ENCODE data around the gene MRPS14. TPM values are rescaled to one million over a fixed set of nuclear protein-coding genes. Genes with fewer than 3 reads are reported as not detected.

MRPS14 gene
- total RNA-seq, 1 donor from 2014 or later = 30.3 TPM

DNA sequence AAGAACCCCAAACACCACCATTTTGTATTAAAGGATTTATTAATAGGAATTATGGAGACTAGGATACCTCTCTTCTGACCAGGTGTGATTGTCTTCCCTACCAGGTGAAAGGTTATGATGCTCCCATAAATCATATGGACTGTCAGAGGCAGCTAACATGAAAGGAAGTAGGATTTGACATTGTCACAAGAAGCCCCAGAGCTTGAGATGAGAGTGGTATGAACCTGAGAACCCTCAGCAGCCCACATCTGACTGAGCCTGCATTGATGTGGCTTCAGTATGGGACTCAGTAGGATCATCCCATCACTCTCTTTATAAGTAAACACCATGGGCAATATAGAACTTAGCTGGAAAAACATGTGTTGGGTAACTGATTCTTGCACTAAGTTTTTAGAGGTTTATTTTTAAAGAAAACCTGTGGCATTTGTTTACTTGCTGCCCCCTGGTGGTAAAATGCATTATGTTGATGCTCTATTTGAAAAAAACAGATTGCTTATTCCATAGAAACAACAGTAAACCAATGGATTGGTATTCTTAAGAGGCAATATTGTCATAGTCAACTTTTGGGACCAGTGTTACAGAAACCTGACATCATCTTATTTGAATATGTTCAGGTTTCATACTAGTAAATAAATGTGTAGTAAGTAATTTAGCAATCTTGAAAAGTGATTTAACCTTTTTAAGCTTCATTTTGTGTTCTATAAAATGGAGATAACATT, 40.1 kb downstream of the MRPS14 start:
- no peak for DNase-seq

DNA sequence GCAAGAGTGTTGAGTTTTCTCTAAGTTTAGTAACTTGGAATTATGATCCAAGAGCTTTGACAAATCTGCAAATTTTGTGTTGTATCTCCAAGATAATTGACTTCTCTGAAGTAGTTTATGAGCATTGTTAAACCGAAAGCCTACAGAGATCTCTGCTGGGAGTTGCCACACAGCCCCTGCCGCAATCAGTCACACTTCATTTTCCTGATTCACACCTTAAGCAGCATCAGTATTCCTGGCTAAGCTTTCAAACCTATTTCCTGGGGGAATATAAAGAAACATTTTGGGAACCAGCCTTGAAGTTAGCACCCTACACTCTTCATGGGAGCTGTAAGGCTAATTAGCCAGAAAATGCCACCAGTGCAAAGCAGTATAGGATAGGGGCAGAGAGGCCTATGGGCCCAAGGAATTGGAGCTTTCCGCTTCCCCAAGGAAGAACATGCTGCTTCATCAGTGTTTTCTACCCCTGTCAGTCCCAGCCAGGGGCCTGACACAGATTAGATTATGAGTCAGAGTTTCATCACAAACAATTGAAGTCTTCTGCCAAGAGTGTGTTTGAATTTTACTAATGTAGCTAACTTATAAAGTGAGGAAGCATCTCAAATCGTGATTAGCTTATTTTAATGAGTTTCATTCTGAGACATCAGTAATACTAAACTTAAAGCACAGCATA, 46.7 kb downstream of the MRPS14 start:
- DNase-seq = no peak

DNA sequence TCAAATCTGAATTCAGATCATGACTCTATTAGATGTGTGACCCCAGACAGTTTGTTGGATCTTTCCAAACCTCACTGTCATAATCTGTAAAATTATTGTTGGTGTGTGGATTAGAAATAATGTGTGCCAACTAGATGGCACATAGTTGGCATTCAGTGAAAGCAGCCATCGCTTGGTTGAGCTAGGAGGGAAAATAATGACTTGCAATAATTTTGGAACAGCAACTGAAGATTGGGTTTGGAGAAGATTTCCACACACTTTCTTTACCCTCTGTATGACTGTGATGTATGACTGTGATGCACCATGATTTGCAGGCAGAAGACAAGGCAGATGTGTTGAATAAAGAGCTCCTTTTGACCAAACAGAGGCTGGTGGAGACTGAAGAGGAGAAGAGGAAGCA, 47.5 kb downstream of the MRPS14 start:
- no peak for DNase-seq

DNA sequence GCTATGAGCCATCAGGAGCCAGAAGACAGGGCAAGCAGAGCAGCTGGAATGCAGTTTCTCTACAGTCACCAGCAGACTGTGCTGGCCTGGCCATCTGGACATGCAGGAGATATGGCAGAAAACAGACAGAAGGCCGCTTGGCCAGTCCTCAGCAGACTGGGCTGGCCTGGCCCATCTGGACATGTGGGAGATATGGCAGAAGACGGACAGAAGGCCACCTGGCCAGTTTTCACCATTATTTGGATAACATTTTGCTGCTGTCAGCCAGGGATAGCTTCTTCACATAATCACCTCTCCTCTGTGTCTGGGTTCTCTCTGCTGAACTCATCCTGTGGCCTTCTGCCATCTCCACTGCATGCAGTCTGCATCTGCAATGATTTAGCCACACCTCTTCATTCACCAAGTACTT, 48.5 kb downstream of the MRPS14 start:
- no peak for DNase-seq

DNA sequence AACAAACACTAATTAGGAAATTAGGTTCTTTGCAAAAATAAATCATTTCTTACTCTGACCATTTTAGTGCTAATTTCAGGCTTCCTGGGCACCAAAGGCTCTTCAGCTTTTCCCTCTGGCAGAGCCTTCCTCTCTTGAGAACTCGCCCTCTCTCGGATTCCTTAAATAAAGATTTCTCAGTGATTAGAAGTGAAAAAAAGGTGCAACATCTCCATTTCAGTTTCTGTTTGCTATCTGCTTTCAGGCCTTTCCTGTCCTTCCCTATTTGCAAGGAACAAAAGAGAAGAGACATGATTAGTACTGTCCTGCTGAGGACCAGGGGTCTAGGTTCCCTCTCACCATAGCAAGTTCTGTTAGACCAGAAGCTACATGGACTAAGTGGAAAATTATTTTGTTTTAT, 51.3 kb downstream of the MRPS14 start:
- no peak for DNase-seq

DNA sequence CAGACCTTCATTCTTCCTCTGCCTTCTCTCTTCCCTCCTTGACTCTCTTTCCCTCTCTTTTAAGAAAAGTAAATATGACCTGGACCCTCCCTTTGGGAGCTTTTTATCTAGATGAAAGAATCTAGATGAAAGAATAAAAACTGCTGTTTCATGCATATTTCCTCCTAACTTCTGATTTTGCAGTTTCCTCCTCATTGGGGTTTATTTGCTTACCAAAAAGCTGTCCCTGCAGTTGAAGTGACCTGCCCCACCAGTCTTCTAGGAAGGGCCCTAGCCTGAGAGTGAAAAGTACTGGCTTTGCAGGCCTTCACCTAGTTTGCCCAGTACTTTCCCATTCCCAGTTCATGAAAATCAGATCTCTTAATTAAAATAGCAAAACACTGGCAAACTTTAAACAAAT, 51.8 kb downstream of the MRPS14 start:
- DNase-seq = no peak

DNA sequence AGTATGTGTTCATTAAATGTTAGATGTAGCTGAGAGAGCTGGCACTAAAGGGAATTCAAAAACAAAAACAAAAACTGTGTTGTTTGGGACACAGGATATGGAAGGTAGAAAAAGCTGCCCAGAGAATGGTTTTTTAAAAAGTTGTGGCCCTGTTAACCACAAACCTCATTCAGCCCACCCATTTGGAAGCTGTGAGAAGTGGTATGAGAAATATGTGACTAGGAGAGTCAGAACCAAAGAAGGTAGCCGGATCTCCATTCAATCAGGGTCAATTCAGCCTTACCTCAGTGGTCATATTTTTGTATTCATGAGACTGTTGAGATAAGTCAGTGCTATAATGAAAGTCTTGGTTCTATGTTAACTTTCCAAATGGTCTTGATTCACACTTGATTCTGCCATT, 53.2 kb downstream of the MRPS14 start:
- no peak for DNase-seq

DNA sequence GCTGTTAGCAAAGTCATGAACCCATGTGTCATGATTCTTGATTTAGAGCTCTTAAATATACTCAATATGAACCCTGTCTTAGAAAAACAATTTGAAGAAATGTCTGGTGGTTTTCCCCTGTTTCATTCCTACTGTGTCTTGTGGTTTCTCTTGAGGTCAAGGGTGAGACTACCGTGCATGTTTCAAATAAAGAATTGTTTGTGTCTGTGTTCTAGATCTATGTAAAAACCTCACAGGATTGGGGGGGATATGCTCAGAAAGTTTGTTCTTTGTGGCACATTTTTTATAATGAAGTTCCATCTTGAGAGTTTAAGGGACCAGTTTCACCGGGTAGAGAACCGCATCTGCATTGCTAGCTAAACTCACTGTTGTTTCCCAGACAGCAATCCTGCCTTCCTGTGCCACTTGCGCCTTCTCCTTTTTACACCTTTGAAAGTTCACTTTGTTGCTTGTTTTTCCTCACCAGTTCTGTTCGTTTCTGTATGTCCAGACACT, 54.4 kb downstream of the MRPS14 start:
- no peak for DNase-seq

DNA sequence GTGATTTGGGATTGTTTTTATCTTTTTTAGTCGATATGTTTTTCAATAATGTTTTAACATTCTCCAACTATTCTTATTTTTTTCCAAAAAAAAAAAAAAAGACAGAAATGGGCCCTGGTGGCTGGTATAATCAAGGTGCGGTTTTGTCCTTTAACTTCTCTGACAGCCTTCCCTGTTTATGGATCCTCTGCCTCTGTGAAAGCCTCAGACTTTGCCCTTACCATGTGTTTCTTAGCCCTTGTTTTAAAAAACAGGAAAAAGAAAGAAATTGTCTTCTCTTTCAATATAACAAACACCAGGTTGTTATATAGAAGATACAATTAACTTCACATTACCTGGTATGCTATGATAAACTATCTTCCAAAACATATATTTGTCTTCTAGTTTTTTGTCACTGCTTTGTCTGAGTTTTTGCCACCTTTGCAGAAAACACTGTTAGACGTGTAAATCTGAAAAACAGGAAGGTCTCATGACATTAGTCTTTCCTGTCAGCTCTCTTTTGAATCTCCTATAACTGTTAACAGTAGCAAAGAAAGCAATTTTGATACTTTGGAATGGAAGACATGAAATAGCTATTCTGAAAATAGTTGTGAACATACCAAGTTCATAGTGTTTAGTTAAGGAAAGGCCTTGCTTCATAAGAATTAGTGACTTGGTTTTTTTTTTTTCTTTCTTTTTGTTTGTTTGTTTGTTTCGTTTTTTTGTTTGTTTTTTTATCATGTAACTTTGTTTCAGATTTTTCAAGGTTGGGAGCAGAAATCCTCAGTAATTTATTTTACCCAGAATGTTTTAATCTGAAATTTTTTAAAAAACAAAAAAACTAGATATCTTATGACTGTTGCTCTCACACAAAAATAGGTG, 55.1 kb downstream of the MRPS14 start:
- DNase-seq = no peak

DNA sequence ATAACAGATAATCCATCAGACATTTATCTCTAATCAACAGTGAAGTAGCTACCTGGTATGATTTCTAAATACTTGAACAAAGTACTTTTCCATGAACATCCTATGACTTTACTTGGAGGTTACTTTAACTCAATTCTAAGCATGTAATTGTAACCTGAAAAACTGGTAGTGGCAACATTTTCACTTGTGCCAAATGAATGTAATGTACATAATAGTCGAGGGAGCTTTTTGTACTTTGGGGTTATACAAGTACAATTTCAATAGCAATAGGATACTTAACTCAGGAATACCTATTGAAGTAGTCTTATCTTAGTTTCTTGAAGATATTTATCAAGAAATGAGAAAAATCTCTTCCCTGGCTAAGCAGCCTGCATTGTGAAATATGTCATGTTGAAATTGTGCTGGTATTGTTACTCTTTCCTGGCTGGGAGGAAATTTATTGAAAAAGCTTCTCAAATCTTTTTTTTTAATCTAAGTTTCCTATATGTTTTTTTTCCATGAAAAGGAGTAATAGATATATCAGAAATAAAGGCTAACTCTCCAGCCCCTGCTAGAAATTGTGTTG, 57.1 kb downstream of the MRPS14 start:
- DNase-seq = peak; percentile 9

DNA sequence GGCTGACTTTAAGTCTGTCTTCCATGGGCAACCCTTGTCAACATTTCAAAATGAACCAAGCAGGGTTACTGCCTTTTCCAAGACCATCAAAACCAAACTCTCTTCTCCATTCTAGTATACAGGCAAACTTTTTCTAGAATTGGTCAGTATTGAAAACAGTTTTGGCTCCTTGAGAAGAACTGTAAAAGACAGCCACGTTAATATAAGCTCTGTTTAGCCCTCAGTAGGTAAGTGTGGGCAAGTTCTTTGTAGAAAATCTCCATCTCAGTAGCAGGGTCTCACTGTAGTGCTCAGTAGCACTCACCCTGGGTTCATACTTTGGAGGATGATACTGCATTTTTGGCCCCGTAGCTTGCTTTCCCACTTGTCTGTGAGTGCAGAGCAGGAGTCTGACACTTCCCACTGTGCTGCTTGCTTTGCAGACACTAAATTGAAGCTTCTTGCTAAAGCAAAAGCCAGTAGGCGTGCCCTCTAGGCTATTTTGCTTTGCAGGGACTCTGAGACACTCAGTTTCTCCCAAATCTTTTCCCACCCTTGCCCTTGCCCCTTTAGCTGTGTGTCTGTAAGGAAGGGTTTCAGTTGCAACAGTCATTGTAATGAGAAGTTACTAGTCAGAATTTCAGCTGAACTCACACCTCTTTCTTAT, 57.7 kb downstream of the MRPS14 start:
- no peak for DNase-seq

DNA sequence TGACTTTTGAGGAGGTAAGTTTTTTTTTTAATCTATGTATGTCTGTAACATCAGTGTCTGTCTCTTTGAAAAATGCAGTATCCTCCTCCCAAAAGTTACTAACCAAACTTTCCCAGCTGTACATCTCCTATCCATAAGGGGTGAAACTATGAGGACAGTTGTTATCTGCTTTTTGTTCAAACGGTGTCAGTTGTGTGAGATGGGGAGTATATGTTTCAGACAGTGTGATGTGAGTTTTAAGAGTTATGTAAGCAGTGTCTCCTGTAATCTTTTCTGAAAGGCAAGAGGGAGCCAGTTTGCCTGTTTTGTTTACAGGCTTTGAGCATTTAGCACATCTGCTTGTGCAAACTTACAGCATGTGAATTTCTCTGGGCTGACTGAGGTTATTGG, 58.3 kb downstream of the MRPS14 start:
- peak; percentile 42 for DNase-seq

DNA sequence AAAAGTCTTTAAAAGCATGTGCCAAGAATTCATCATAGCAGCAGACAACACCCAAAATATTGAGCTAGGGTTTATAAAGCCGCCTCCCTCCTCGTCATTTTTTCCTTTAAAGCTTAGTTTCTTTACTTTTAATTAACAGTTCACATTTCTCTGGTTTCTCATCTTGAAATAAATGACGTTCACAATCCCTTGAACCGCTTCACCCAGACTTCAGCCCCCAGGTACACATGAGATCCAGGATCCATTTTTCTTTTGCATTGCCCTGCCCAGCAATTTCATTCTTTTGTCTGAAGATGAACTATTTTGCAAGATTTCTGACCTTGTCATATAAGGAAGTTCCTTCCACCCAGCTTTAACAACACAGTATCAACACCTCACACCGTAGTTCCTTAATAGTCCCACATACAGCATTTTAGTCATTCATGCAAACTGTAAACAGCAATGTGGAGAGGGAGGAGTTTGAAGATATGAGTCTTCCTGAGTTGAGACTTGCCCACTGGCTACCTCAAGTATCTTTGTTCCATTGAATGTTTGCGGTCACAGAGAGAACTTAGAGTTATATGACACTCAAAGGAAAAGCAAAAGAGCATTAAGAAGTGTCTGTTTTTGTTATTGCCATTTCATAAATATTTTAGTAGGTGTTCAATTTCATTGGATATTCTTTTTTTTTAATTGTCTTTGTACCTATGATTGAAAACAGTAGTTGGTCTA, 58.8 kb downstream of the MRPS14 start:
- DNase-seq = peak; percentile 21

DNA sequence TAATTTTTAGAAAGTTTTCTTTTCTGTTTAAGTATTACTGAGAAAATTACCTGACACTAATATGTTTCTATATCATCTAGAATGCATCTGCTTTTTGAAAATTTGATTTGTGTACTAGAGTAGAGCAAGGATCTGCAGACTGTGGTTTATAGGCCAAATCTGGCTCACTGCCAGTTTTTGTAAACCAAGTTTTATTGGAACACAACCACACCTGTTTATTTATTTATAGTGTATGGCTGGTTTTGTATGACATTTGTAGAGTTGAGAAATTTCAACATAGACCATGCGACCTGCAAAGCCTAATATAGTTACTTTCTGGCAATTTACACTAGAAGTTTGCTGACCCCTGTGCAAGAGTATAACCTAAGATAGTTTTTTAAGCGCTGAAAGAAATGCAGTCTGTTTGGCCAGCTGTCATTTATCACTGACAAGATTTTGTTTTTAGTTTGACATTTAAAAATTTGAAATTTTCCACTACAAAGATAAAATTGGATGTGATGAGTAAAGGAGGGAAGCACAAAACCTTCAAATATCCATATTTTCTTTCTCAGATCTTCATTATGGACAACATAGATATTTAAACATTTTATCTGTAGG, 59.6 kb downstream of the MRPS14 start:
- no peak for DNase-seq

Small RNA genes lying within 50 kb of the gene (small RNA-seq; reads per million reads assigned to genes)
- gene RF00019 (ENCODE audit: low replicate concordance) (not detected), gene RNU6-307P (ENCODE audit: low replicate concordance) (not detected)

Other genes with a start within 250 kb of the MRPS14 start
- 169 TPM for gene CACYBP, start 23.5 kb downstream of the MRPS14 start, total RNA-seq
- 2.9 TPM for gene TNN, start 44.4 kb upstream of the MRPS14 start, total RNA-seq
- gene KIAA0040, start 169.4 kb upstream of the MRPS14 start, total RNA-seq = 8.7 TPM

All from skin of body (tissue), 3 donors.